Activated T-helper 2 cell treated with anti-CD3 and anti-CD28 coated beads, Interferon-gamma antibody, Interleukin-2, Interleukin-4, amounts not matched to agents 10 μg/mL and 5 μg/mL and 100 μg/mL, durations not matched to agents 14 hours and 24 hours and 36 hours (primary cell): ENCODE results near the gene VIP. TPM values are rescaled to one million over a fixed set of nuclear protein-coding genes. Genes with fewer than 3 reads are reported as not detected.

Source experiments
- DNase-seq: peaks from one replicate; pipeline ENCODE4 v3.0.0; 2021; ENCODE audit warnings: low spot score
- H3K27ac Mint-ChIP-seq: one replicate; pipeline ENCODE4 v1.8.0; 2021; ENCODE audit warnings: mixed read lengths
- H3K27me3 Mint-ChIP-seq: one replicate; pipeline ENCODE4 v1.8.0; 2021; ENCODE audit warnings: low read depth, mixed read lengths
- H3K36me3 Mint-ChIP-seq: one replicate; pipeline ENCODE4 v1.8.0; 2021; ENCODE audit warnings: low read depth, mixed read lengths
- H3K4me1 Mint-ChIP-seq: one replicate; pipeline ENCODE4 v1.8.0; 2021; ENCODE audit warnings: low read depth, mixed read lengths
- H3K4me3 Mint-ChIP-seq: one replicate; pipeline ENCODE4 v1.8.0; 2021; ENCODE audit warnings: low read depth, mild to moderate bottlenecking, moderate library complexity, mixed read lengths
- H3K9me3 Mint-ChIP-seq: one replicate; pipeline ENCODE4 v1.8.0; 2021; ENCODE audit warnings: mixed read lengths
- intact Hi-C: fragments of 100-400 bp; cut with micrococcal nuclease; formaldehyde crosslinking; loops from one replicate; pipeline ENCODE4 v1.15.1; 2023
- total RNA-seq: library from RNA; stranded (reverse); gene quantifications from 2 replicates; pipeline ENCODE4 v1.2.3, GENCODE V29; 2022

Gene VIP
- total RNA-seq, 1 donor from 2014 or later, result not detected

DNA sequence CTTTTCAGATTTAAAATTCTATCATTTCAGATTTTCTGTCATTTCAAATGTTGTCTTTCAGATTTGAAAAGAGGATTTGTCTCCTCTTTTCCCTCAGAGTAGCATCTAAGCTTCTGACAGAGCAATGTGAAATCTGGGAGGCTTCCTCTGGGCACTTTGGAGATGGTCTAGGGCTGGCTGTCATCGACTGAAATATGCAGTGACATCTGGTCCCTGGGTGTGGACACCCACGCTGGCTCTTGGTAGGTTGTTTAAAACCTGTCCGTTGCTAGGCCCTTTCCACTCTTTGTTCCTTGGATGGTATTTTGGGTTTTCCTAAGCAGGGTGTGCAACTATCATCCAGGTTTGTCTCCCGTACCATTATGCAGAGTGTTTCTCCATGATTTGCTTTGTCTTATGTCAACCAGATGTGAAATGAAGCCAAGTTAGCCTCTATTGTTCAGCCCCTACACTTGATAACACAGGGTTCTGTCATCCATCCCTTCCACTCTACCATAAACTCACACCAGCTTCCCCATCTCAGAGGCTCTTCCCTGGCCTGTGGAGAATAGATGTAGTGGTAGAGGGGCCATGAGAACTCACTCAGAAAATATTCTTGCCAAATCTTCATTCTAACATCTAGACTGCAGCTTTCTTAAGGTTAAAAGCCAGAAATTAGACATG is 5.0 kb upstream of the VIP start:
- intact Hi-C loops, result loop anchor here (10.0 kb wide), 1 partner anchor 199 kb away; no protein-coding TSS in a partner anchor
- H3K27ac Mint-ChIP-seq, result no peak overlapping the region
- H3K4me1 Mint-ChIP-seq, result no peaks in the 10 kb centered on the region
- no peak for DNase-seq
- no peaks in the 10 kb centered on the region for H3K9me3 Mint-ChIP-seq
- H3K27me3 Mint-ChIP-seq, result no peaks in the 10 kb centered on the region
- no peaks in the 10 kb centered on the region for H3K36me3 Mint-ChIP-seq
- H3K4me3 Mint-ChIP-seq, result no peak overlapping the region

DNA sequence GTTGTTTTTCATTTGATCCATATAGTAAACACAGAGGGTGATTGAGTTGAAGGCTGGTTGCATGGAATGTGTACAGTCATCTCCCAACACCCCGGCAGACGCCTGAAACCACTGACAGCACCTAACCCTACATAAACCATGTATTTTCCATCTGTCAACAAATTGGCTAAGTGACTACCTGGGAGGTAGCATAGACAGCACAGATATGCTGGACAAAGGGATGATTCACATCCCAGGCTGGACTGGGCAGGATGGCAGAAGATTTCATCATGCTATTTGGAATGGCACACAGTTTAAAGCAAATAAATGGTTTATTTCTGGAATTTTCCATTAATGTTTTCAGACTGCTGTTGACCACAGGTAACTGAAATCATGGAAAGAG is 4.4 kb upstream of the VIP start:
- H3K36me3 Mint-ChIP-seq, result no peaks in the 10 kb centered on the region
- no peak overlapping the region for H3K4me3 Mint-ChIP-seq
- DNase-seq, result no peak
- no peak overlapping the region for H3K27ac Mint-ChIP-seq
- no peaks in the 10 kb centered on the region for H3K4me1 Mint-ChIP-seq
- intact Hi-C loops, result loop anchor here (10.0 kb wide), 1 partner anchor 199 kb away; no protein-coding TSS in a partner anchor
- H3K27me3 Mint-ChIP-seq, result no peaks in the 10 kb centered on the region
- H3K9me3 Mint-ChIP-seq, result no peaks in the 10 kb centered on the region

DNA sequence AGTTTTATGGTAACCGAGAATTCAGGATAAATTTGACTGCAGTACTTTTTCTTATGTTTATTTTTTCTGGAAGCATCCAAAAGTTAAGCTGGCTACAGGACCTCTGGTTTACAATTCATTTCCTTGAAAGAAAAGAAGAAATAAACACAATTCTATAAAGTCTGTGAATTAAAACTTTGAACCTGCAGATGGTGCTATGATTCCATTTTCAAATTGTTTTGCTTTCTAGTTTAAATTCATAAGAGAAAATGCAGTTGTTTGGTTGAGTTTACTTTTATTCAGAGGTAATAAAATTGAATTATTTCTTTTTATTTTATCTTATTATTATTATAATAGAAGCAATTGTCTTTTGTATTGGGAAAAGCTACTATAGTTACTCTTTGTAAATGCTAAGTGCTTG is 1.8 kb upstream of the VIP start:
- no peak for DNase-seq
- Mint-ChIP-seq H3K9me3 (no peaks in the 10 kb centered on the region), H3K4me1 (no peaks in the 10 kb centered on the region), H3K36me3 (no peaks in the 10 kb centered on the region), H3K27ac (no peak overlapping the region), H3K27me3 (no peaks in the 10 kb centered on the region), H3K4me3 (no peak overlapping the region)
- intact Hi-C loops, result loop anchor here (10.0 kb wide), 1 partner anchor 196 kb away; no protein-coding TSS in a partner anchor

DNA sequence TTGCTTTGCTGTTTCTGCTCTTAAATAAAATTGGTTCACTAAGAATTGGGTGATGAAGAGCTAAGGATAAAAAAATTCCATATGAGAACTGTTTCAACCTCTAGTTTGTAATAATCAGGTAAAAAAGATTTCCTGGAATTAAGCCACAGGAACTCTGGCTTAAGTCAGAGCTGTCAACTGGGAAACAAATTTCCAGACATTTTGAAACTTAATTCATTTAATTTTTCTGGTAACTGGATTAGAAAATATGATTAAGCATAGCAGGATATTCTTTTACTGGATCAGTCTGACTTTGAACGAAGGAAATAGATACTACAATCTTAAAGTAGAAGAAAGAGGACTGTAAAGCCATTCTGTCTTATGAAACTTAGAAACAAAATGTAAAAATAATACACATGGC is 1.3 kb upstream of the VIP start:
- intact Hi-C loops, result loop anchor here (10.0 kb wide), 1 partner anchor 195 kb away; no protein-coding TSS in a partner anchor
- no peaks in the 10 kb centered on the region for H3K4me1 Mint-ChIP-seq
- H3K4me3 Mint-ChIP-seq, result no peak overlapping the region
- H3K9me3 Mint-ChIP-seq, result no peaks in the 10 kb centered on the region
- H3K36me3 Mint-ChIP-seq, result no peaks in the 10 kb centered on the region
- H3K27me3 Mint-ChIP-seq, result no peaks in the 10 kb centered on the region
- DNase-seq, result no peak
- H3K27ac Mint-ChIP-seq, result no peak overlapping the region

DNA sequence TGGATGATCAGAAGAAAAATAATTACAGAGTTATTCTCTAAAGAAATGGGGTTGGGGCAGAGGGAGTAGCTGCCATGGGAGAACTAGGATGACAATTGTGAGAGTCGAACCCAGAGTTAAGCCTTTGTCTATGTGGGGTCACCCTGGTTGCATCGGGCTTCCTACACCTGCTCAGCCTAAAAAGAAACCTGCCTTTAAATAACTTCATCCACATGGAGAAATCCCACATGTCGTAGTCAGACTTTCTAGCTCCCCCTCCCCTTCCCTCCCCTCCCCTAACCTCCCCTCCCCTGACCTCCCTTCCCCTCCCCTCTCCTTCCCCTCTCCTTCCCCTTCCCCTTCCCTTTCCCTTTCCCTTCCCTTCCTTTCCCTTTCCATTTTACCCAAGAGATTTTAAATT is 14.7 kb downstream of the VIP start:
- no peaks in the 10 kb centered on the region for H3K27me3 Mint-ChIP-seq
- no peaks in the 10 kb centered on the region for H3K9me3 Mint-ChIP-seq
- no peak overlapping the region for H3K4me3 Mint-ChIP-seq
- intact Hi-C loops, result loop anchor here (10.0 kb wide), 1 partner anchor 269 kb away; no protein-coding TSS in a partner anchor
- no peak for DNase-seq
- H3K36me3 Mint-ChIP-seq, result no peaks in the 10 kb centered on the region
- no peaks in the 10 kb centered on the region for H3K4me1 Mint-ChIP-seq
- H3K27ac Mint-ChIP-seq, result no peak overlapping the region

DNA sequence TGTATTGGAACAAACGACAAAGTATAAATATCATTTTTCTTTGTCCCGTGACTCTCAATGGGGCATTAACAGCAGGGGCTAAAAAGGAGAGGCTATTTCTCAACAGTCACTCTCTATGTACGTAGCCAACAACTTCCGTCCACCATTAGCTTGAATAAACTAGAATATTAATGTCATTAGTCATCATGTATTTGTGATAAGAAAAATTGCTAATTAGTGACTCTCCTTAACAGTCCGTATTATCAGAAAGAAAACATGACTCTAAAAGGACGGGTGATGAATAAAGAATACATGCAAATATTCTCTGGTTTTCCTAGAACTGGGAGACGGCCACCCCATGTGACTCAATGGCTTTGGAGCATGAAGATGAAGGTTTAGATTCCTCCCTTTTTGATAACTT is 18.6 kb downstream of the VIP start:
- H3K36me3 Mint-ChIP-seq, result no peaks in the 10 kb centered on the region
- intact Hi-C loops, result loop anchor here (10.0 kb wide), 1 partner anchor 266 kb away; no protein-coding TSS in a partner anchor
- H3K27me3 Mint-ChIP-seq, result no peaks in the 10 kb centered on the region

DNA sequence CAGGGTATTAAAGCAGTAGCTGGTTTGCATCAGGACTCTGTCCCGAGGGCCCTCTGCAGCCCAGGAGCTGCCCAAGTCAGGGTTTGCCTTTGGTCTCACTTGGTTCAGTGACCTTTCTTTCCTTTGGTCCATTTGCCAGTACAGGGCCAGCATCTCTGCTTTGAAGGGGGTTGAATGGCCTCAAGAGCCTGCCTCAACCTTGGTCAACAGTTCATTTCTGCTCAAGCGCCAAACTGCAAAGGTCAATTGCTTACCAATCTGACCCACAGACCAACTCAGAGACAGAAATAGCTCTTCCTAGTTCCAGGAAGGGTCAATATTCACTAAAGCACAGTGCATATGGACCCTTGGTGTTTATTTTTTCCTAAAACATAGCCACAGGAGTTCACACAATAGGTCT is 19.4 kb downstream of the VIP start:
- Mint-ChIP-seq H3K27ac (no peak overlapping the region), H3K36me3 (no peaks in the 10 kb centered on the region), H3K27me3 (no peaks in the 10 kb centered on the region), H3K9me3 (no peaks in the 10 kb centered on the region), H3K4me3 (no peak overlapping the region), H3K4me1 (no peaks in the 10 kb centered on the region)
- DNase-seq, result no peak
- intact Hi-C loops, result loop anchor here (10.0 kb wide), 1 partner anchor 265 kb away; no protein-coding TSS in a partner anchor

More for the DNA sequence above, 18.6 kb downstream of the VIP start:
- DNase-seq, result no peak
- Mint-ChIP-seq H3K4me3 (no peak overlapping the region), H3K4me1 (no peaks in the 10 kb centered on the region), H3K27ac (no peak overlapping the region), H3K9me3 (no peaks in the 10 kb centered on the region)

DNA sequence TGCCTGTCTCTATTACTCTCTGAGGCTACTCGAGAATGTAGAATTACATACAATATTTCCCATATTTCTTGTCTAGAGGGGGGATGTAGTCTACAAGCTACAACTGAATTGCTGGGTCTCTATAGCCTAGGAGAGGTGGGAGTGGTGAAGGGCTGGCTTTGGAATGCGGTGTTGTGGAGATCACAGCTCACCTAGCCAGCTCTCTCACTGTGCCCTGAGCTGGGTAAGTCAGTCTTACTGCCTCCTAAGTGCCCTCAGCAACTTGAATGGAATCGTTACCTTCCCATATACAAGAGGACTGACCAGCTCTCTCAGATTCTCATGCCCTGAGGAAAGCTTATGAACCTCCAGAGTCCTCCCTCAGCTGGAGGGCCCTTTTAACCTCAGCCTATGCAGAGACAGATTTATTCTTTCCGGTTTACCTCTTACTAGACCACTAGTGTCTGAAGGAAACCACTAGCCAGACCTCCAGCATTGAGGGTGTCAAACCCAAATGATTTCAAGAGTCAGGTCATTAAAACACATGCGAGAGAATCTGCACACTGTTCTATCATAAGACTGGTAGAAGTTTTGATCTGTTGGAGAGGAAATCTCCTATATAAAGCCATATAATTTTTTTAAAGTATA is 20.6 kb downstream of the VIP start:
- no peaks in the 10 kb centered on the region for H3K4me1 Mint-ChIP-seq
- no peak overlapping the region for H3K27ac Mint-ChIP-seq
- no peak for DNase-seq
- intact Hi-C loops, result no loop called here
- H3K9me3 Mint-ChIP-seq, result no peaks in the 10 kb centered on the region
- H3K36me3 Mint-ChIP-seq, result no peaks in the 10 kb centered on the region
- H3K4me3 Mint-ChIP-seq, result no peak overlapping the region
- H3K27me3 Mint-ChIP-seq, result no peaks in the 10 kb centered on the region

DNA sequence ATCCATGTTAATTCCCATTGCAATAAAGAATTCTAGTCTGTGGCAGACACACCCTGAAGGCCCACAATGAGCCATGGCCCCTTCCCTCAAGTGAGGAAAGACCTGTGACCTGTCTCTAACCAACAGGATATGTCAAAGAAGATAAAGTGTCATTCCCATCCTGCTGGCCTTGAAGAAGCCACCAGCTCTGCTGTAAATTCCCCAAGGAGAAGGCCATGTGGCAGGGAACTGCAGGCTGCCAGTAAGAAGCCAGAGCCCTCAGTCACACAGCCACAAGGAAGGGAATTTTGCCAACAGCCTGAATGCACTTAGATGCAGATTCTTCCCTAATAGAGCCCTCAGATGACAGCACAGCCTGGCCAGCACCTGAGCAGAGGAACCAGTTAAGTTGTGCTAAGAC is 24.8 kb downstream of the VIP start:
- Mint-ChIP-seq H3K36me3 (no peaks in the 10 kb centered on the region), H3K27ac (no peak overlapping the region), H3K4me1 (no peaks in the 10 kb centered on the region), H3K27me3 (no peaks in the 10 kb centered on the region), H3K9me3 (no peaks in the 10 kb centered on the region), H3K4me3 (no peak overlapping the region)
- intact Hi-C loops, result no loop called here
- no peak for DNase-seq

DNA sequence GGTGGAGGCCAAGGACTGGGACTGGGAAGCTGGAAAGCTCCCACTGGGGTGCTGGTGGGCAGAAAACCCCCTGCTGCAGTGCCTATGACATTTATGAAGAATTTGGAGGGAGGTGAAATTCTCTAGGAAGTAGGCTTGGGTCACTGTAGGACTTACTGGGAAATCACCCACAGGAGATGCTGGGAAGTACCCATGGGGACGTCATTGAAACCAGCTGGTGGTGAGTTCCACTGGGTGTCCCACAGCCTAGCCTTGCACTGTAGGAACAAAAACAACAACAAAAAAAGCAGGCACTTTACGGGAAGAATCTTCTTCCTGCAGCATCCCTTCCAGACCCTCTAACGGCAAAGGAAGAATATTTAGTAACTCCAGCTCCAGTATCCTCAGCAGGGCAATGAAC is 26.2 kb downstream of the VIP start:
- H3K4me1 Mint-ChIP-seq, result no peaks in the 10 kb centered on the region
- no peak overlapping the region for H3K27ac Mint-ChIP-seq
- H3K4me3 Mint-ChIP-seq, result no peak overlapping the region
- intact Hi-C loops, result no loop called here
- H3K9me3 Mint-ChIP-seq, result no peaks in the 10 kb centered on the region
- no peaks in the 10 kb centered on the region for H3K27me3 Mint-ChIP-seq
- no peak for DNase-seq
- no peaks in the 10 kb centered on the region for H3K36me3 Mint-ChIP-seq

DNA sequence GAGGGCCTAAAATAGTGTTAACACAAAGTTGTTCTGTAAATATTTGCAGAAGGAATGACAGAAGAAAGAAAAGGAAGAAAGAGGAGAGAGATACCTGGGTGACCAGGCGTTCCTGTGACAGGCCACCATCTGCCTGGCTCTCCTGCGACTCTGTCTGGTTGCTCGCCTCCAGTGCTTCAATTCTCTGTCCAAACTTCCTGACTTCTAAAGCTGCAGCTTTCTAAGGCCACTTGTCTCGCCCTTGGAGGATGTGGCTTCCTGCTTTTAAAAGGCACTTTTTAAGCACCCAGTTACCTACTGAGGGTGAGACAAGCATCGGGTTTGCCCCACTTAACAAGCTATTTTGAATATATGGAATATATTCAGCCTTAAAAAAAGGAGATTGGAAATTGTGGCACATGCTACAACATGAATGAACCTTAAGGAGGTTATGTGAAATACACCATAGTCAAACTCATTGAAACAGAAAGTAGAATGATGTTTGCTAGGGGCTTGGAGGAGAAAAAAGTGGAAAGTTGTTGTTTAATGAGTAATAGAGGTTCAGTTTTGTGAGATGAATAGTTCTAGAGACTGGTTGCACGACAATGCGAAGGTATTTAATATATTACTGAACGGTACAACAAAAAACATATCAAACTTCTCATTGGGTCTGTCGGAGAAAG is 32.8 kb downstream of the VIP start:
- no peaks in the 10 kb centered on the region for H3K36me3 Mint-ChIP-seq
- DNase-seq, result no peak
- no peaks in the 10 kb centered on the region for H3K27me3 Mint-ChIP-seq
- H3K4me1 Mint-ChIP-seq, result no peaks in the 10 kb centered on the region
- no peaks in the 10 kb centered on the region for H3K9me3 Mint-ChIP-seq
- H3K4me3 Mint-ChIP-seq, result no peak overlapping the region
- H3K27ac Mint-ChIP-seq, result no peak overlapping the region
- intact Hi-C loops, result no loop called here

DNA sequence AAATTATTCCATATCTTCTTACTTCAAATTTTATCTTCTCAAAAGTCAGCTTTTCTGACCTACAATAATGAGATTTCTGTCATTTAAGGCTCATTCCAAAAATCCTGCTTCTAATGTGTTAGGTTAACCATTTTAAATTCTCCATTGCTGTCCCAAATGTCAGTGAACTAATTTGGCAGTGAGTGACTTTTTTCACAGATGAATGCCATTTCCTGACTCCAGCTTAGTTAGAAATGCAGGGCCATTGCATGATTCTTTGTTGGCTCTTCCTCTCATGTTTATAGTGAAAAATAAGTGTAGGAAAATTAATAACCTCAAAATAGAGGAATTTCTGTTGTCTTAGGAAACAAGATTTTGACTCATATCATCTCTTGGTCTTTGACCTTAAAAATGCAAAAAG is 44.1 kb downstream of the VIP start:
- Mint-ChIP-seq H3K4me1 (no peaks in the 10 kb centered on the region), H3K36me3 (no peaks in the 10 kb centered on the region), H3K4me3 (no peak overlapping the region), H3K27ac (no peak overlapping the region), H3K9me3 (no peaks in the 10 kb centered on the region), H3K27me3 (no peaks in the 10 kb centered on the region)
- intact Hi-C loops, result no loop called here
- no peak for DNase-seq

DNA sequence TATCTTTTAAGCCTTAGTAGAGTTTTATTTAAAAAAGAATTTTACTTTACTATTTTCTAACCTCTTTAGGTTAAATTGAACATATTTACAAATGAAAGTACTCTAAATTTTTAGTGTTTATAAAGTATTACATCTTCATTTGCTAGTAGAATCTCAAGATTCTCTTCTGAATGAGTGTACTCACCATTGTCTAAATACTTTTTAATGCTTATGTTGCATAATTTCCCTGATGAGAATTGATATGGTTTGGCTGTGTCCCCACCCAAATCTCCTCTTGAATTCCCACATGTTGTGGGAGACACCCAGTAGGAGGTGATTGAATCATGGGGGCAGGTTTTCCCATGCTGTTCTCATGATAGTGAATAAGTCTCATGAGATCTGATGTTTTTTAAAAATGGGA is 53.6 kb downstream of the VIP start:
- Mint-ChIP-seq H3K4me1 (no peaks in the 10 kb centered on the region), H3K27me3 (no peaks in the 10 kb centered on the region)
- no peak for DNase-seq

More for the DNA sequence above, 53.6 kb downstream of the VIP start:
- intact Hi-C loops, result loop anchor here (5.0 kb wide), 1 partner anchor 232 kb away; no protein-coding TSS in a partner anchor
- no peak overlapping the region for H3K4me3 Mint-ChIP-seq
- no peaks in the 10 kb centered on the region for H3K36me3 Mint-ChIP-seq
- H3K9me3 Mint-ChIP-seq, result no peaks in the 10 kb centered on the region
- H3K27ac Mint-ChIP-seq, result no peak overlapping the region
